Vagina (tissue), 2 donors: ENCODE measurements around the gene PLAAT3.

Experiments
- CTCF ChIP-seq, 3 experiments: fragments of 450-650 bp in 2 of 3; fragments of 200-600 bp in 1 of 3; sonication (generic) in 1 of 3; IDR thresholded peaks; one replicate each; pipeline ENCODE4 v1.5.1; 2017 to 2019; ENCODE audit warnings: antibody characterized with exemption in 3 of 3, mild to moderate bottlenecking in 2 of 3, moderate library complexity in 2 of 3
- POLR2A ChIP-seq, 2 donors: fragments of 450-650 bp; IDR thresholded peaks; one replicate each; pipeline ENCODE4 v1.6.1; 2017; ENCODE audit warnings: antibody characterized with exemption in 2 of 2, mild to moderate bottlenecking in 2 of 2, moderate library complexity in 2 of 2
- POLR2AphosphoS5 ChIP-seq, 2 donors: sonication (generic); formaldehyde crosslinking; IDR thresholded peaks; one replicate each; pipeline ENCODE4 v1.9.0; 2017; ENCODE audit warnings: antibody characterized with exemption in 2 of 2, mild to moderate bottlenecking in 2 of 2, low read depth in 1 of 2; ENCODE audit not compliant: insufficient read depth in 1 of 2

GRCh38 chr11:63609971-63610580 is 4.2 kb downstream of the PLAAT3 start:
- TF ChIP-seq POLR2AphosphoS5 (IDR thresholded peaks at IDR 0.05; ENCODE audit: insufficient read depth in 1 of 2, low read depth in 1 of 2): no peak
- no peak for TF ChIP-seq POLR2A (IDR thresholded peaks at IDR 0.05)
- no peak for TF ChIP-seq CTCF (IDR thresholded peaks at IDR 0.05)
